HL-60/S4 treated with phorbol 12-myristate 13-acetate at 8.2 ng/mL for 4 days and 3 days (cell line): ENCODE measurements around the gene SLIRP.
"Not testable (repeated sequence)": the region's sequence is repeated elsewhere in the genome, so short reads cannot be mapped to it uniquely, and the experiment has no call there.

Source experiments
- in situ Hi-C: fragments of 300-500 bp; cut with MboI; formaldehyde crosslinking; loops from 2 replicates; pipeline ENCODE4 v1.15.0; 2022; ENCODE audit warnings: low sequenced_read_pairs

The SLIRP gene

DNA sequence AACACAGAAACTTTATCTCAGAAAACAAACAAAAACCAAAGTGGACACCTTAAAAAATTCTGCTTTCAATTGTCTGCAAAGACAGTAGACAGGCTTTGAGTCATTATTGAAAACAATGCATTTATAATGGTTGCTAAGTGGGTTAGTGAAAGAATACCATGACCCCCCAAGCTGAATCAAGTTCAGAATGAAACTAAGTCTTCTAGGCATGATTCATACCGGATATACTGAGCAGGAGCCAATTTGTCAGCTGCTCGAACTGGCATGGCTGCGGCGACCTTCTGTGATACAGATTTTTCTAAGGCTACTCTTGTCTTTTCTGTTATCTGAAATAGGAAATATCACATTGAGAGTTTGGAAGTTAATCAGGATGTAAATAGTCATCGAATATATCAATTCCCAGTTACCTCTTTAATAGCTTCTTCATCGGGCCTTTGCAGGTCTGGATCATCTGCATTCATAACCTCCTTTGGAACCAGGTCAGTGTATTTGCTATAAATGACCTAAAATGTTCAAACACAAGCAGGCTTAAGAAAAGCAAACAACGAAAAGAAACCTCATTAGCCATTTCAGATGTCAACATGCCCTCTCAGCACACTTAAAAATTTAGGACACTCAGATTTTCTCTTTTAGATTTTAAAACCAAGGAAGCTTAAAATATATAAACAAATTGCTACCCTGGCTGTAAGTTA is 30.8 kb downstream of the SLIRP start:
- in situ Hi-C loops = no loop called here

DNA sequence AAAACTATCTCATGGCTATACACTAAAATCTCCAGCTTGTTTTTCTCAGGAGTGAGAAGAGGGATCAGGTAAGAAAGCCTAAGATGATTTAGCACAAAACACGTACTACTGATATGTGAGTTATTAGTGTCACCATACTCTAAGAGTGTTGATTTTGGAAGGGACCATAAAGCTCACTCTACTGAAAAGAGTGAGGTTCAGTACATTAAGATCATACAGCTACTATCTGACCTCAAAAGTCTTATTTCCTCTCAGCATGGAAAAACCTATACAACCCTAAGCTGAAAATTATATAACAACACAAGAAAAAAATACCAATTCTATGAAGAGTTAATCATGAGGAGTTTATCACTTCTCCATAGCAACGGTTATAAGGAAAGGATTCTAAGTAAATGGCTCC is 33.5 kb downstream of the SLIRP start:
- in situ Hi-C loops = no loop called here

DNA sequence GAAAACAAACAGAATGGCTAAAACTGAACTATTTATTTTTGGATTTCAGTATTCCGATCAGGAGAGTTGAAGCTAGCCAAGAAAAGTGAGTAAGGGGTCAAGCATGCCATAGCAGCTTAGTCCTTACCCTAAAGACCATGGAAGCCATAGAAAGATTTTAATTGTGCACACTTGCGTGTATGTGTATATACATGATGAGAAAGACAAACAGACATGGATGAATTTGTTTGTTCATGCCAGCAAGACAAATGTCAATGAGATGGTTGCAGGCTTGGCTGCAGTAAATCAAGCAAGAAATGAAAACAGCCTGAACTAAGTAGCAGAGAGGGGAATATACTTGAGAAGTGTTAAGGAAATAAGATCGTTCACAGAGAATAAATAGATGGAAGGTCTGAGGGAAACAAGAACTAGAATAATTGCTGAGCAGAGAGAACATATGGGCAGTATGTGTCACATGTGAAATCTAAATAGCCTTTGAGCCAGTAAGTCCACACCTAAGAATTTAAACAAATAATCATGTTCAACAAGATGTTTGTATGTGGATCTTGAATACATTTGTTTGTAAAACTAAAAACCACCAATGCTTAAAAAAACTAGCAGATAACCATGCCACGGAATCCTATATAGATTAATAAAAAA is 38.3 kb downstream of the SLIRP start:
- in situ Hi-C loops = no loop called here

DNA sequence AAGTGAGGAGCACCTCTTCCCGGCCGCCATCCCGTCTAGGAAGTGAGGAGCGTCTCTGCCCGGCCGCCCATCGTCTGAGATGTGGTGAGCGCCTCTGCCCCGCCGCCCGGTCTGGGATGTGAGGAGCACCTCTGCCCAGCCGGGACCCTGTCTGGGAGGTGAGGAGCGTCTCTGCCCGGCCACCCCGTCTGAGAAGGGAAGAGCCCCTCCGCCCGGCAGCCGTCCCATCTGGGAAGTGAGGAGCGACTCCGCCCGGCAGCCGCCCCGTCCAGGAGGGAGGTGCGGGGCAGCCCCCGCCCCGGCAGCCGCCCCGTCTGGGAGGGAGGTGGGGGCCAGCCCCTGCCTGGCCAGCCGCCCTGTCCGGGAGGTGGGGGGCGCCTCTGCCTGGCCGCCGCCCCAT is 39.5 kb downstream of the SLIRP start:
- in situ Hi-C loops = not testable (repeated sequence)

DNA sequence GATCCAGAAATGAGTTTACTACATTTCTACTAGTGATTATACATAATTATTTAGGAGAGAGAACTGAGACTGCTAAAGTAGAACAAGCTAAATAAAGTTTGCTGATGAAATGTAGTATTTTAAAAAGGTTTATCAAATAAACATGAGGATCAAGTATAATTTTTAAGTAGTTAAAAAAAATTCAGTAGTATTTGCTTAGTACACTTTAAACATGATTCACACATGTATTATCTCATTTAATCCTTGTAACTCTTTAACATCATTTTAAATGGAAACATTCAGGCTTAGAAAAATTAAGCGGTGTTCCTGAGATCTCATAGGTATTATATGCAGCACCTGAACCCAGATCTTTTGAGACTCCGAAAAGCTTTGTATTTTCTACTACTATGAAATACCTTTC is 44.4 kb downstream of the SLIRP start:
- in situ Hi-C loops = no loop called here

DNA sequence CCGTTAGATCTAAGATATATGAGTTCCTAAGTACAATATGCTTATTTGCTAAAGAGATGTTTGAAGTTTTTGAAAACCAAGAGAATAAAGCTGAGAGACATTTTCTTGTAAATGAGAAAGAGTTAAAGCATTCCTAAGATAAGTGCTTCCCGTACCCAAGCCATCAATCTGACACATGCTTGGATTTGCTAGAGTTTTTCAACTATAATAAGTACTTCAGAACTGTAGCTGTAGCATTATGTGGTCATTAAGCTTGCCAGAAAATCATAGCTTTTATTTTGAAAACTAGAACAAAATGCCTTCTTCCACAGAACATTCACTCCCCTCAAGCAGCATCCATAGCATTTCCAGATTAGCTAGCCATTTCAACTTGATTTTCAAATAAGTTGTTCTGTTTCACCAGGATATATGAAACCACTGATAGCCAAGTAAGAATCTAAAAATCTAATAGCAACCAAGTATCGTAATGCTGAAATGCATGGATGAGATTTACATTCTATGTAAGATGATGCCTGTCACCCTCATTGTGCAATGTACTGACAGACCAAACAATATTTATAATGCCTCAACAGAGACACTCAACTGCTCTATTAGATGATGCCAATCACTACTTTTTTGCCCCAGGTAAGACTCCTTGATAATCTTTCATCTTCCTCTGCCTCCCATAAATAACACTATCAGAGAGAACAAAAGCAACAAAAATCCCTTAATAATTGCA is 45.1 kb downstream of the SLIRP start:
- in situ Hi-C loops = no loop called here

DNA sequence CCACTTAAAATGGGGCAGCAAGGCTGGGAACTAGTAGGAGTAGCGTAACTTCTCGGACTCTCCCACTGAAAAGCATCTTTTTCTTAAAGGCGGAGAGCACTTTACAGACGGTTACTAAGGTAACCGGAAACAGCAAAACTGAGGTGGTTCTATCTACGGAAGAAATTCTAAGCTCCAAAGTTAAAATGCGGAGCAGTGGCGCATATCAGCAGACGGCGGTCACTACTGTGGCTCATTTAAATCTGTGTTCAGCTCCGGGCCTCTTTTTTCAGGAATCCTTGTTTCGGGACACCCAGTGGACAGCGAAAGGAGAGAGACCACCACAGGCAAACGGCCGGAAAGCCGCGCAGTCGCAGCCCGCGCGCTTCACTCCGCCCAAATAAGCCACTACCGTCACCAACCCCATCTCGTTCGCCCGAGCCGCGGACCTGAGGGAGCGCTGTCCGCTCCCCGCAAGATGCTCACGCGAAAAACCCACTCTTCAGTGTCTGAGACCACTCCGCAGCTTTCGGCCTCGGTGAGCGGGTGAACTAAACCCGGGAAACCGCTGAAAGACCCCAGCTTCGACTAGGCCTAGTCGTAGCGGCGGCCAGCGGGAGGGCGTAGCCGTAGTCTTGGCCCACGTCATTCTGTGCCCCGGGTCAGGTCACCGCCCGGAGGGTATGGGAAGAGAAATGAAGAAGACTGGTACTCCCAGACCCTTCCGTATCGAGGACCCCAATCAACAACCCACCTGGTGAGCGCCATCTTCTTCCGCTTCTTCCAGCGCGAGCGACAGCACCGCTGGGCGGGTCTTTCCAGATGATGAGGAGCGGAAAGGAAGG is 52.7 kb downstream of the SLIRP start, which contains the start of gene SNW1:
Gene SNW1 (minus strand): TSS at position 776 of the 824 bp plus-strand sequence. CDS start 29 bp downstream, at position 747.
- in situ Hi-C loops = no loop called here

DNA sequence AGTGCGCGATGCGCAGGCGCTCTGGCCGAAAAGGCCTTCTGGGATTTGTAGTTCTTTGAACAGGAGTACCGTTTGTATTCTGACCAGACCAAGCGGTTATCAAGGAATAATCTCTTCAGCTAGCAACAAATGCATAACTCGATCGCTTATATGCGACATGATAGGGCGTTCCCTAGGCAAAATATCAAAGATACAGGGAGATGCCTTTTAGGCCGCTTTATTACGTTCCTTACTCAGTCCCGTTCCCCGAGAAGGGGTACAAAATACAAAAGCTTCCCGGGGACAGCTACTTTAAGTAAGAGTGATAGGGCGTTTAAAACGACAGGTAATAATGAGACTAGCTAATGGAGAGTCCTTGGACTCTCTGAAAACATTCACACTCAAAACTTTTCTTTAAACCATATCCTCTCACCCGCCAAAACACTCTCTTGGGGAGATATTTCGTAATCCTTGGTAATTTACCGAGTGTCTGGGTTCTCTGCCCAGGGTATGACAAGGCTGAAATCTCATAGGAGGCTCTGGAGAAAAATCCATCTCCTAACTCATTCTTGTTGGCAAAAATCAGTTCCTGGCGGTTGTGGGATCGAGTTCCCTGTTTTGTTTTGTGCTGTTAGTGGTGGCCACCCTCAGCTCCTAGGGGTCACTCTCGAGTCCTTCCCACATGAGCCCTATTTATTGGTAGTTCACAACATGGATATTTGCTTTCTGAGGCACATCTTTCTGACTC is 53.5 kb downstream of the SLIRP start:
- in situ Hi-C loops = no loop called here

DNA sequence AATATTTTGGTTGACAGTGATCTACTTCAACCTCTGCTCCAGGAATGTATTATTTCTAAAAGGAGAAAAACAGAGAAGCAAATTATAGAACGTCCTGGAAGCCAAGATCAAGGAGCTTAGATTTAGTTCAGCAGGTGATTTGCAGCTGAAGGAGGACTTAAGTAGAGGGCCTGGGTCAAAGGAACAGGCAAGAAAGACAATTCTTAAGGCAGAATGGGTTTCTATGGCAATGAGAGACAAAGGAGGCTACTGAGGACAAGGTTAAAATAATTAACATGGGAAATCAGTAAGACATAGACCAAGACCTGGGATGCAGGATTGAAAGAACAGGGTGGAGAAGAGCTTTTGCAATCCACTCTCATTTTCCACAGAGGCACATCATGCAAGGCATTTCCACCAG is 55.4 kb downstream of the SLIRP start:
- in situ Hi-C loops = no loop called here

DNA sequence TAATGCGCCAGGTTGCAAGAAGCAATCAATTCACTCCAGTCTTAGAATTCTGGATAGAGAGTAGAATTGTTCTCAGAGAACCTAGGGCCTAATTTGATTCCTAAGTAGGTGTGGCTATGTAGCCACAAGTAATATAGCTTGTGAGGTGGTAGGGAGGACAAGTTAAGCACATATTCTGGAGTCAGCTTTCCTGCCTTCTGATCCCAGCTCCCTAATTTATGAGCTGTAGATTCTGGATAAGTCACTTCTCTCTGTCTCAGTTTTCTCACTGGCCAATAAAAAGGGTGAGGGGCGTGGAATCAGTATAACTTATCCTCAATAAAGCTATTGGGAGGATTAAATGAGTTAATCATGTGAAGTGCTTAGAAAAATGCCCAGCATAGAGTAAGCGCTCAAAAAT is 56.1 kb downstream of the SLIRP start:
- in situ Hi-C loops = no loop called here
